VCaP (cell line): Measurements from ENCODE around the gene NUDT3.
A peak's percentile ranks its signal among the peaks of the same experiment; 100 is the strongest.

Experiments
- H3K27ac ChIP-seq: fragments of 450-650 bp; 2 replicates; pipeline ENCODE4 v1.5.1; 2017
- CTCF ChIP-seq: fragments of 450-650 bp; conservative IDR thresholded peaks from 2 replicates; pipeline ENCODE4 v1.5.1; 2017; ENCODE audit warnings: mild to moderate bottlenecking, moderate library complexity

Gene NUDT3

GRCh38 chr6:34435916-34436315, 43.4 kb upstream of the NUDT3 start:
- H3K27ac ChIP-seq, result no peak overlapping the region
- no peak for TF ChIP-seq CTCF

- no peak; the same call in 1 of the 2 replicates for TF ChIP-seq CTCF
Observed at GRCh38 chr6:34425498-34426410, 33.3 kb upstream of the NUDT3 start, which contains the start of gene RPS10. RPS10 (minus strand) TSS chr6:34426069; CDS start chr6:34425221, 848 bp downstream.

GRCh38 chr6:34425132-34425497, 32.6 kb upstream of the NUDT3 start:
- no peak for TF ChIP-seq CTCF
- peak overlapping the region; percentile 92 for H3K27ac ChIP-seq

More at GRCh38 chr6:34425498-34426410, 33.3 kb upstream of the NUDT3 start, which contains the start of gene RPS10:
- peak within 1 kb of the TSS; percentile 92 for H3K27ac ChIP-seq

GRCh38 chr6:34424200-34425131, 32.0 kb upstream of the NUDT3 start:
- H3K27ac ChIP-seq, result peak overlapping the region; percentile 92
- TF ChIP-seq CTCF, result no peak

GRCh38 chr6:34423254-34423653, 30.8 kb upstream of the NUDT3 start:
- peak overlapping the region; percentile 92 for H3K27ac ChIP-seq
- no peak for TF ChIP-seq CTCF

GRCh38 chr6:34418367-34418766, 25.9 kb upstream of the NUDT3 start:
- no peak for TF ChIP-seq CTCF
- peak overlapping the region; percentile 92 for H3K27ac ChIP-seq

GRCh38 chr6:34416877-34417371, 24.5 kb upstream of the NUDT3 start:
- H3K27ac ChIP-seq, result peak overlapping the region; percentile 92
- TF ChIP-seq CTCF, result no peak
